Fibroblast of lung (primary cell): ENCODE data around the gene WWOX.

ENCODE experiments used
- EZH2 ChIP-seq: IDR thresholded peaks from 2 replicates; pipeline ENCODE4 v1.5.1; 2012; ENCODE audit warnings: low read length, control low read depth, mild to moderate bottlenecking; ENCODE audit errors: missing control alignments
- TF ChIP-seq, protein P1 (sequence below), 2 donors: IDR thresholded peaks in 1 of 2; conservative IDR thresholded peaks in 1 of 2; 1 replicate in 1 of 2; 2 replicates in 1 of 2; pipeline ENCODE4 v1.5.1; 2011 to 2012; ENCODE audit warnings: low read length in 2 of 2, control low read depth in 1 of 2, inconsistent platforms in 1 of 2, low read depth in 1 of 2, mild to moderate bottlenecking in 1 of 2

DNA sequence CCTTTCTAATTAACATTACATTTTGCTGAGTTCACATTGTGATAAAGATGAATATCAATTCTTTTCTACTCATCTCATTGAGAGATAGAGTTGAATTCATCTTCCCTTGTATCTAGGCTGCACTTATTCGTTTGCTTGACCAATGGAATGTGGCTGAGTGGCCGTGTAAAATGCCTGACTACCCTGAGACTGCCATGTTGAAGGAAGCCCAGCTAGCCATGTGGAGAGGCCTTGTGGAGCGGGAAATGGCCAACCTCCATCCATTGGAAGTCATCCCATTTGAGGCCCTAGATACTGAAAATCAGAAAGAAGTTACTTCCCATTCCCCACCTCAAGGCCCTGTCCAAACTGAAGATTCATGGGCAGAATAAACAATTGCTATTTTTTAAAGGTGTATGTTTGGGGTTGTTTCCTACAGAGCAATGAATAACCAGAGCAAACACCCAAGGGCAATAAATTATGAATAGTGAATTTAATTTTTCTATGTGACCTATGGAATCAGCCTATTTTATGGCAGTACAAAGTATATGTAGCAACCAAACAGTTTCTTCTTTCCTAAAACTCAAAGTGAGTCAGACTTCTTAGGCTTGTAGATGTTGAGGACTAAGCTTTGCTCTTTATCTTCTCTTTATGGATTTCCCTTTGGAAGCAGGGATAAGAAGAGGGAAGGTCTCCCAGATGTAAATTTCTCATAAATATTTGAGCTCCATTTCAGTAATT is 956.0 kb downstream of the WWOX start:
- TF ChIP-seq, protein P1, sequence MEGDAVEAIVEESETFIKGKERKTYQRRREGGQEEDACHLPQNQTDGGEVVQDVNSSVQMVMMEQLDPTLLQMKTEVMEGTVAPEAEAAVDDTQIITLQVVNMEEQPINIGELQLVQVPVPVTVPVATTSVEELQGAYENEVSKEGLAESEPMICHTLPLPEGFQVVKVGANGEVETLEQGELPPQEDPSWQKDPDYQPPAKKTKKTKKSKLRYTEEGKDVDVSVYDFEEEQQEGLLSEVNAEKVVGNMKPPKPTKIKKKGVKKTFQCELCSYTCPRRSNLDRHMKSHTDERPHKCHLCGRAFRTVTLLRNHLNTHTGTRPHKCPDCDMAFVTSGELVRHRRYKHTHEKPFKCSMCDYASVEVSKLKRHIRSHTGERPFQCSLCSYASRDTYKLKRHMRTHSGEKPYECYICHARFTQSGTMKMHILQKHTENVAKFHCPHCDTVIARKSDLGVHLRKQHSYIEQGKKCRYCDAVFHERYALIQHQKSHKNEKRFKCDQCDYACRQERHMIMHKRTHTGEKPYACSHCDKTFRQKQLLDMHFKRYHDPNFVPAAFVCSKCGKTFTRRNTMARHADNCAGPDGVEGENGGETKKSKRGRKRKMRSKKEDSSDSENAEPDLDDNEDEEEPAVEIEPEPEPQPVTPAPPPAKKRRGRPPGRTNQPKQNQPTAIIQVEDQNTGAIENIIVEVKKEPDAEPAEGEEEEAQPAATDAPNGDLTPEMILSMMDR (conservative IDR thresholded peaks at IDR 0.05 in 1 of 2, IDR thresholded peaks at IDR 0.05 in 1 of 2; ENCODE audit: low read depth in 1 of 2, low read length in 2 of 2), result no peak
- TF ChIP-seq EZH2, result no peak
